Activated naive CD8-positive, alpha-beta T cell treated with anti-CD3 and anti-CD28 coated beads, Interleukin-2, amount 50 U/mL, for 24 hours (primary cell): ENCODE results near the gene NRCAM.

Experiments
- ATAC-seq: fragments of 150-1000 bp; cut with Tn5 transposase; one replicate; pipeline ENCODE4 v1.10.0; 2021
- DNase-seq: peaks from one replicate; pipeline ENCODE4 v3.0.0; 2021
- H3K27ac Mint-ChIP-seq: one replicate; pipeline ENCODE4 v1.8.0; 2021; ENCODE audit warnings: mild to moderate bottlenecking, mixed read lengths
- H3K27me3 Mint-ChIP-seq: one replicate; pipeline ENCODE4 v1.8.0; 2021; ENCODE audit warnings: mixed read lengths
- H3K36me3 Mint-ChIP-seq: one replicate; pipeline ENCODE4 v1.8.0; 2021; ENCODE audit warnings: low read depth, mixed read lengths
- H3K4me1 Mint-ChIP-seq: one replicate; pipeline ENCODE4 v1.8.0; 2021; ENCODE audit warnings: mixed read lengths
- H3K4me3 Mint-ChIP-seq: one replicate; pipeline ENCODE4 v1.8.0; 2021; ENCODE audit warnings: mild to moderate bottlenecking, moderate library complexity, mixed read lengths
- H3K9me3 Mint-ChIP-seq: one replicate; pipeline ENCODE4 v1.8.0; 2021; ENCODE audit warnings: mixed read lengths

Gene NRCAM

DNA sequence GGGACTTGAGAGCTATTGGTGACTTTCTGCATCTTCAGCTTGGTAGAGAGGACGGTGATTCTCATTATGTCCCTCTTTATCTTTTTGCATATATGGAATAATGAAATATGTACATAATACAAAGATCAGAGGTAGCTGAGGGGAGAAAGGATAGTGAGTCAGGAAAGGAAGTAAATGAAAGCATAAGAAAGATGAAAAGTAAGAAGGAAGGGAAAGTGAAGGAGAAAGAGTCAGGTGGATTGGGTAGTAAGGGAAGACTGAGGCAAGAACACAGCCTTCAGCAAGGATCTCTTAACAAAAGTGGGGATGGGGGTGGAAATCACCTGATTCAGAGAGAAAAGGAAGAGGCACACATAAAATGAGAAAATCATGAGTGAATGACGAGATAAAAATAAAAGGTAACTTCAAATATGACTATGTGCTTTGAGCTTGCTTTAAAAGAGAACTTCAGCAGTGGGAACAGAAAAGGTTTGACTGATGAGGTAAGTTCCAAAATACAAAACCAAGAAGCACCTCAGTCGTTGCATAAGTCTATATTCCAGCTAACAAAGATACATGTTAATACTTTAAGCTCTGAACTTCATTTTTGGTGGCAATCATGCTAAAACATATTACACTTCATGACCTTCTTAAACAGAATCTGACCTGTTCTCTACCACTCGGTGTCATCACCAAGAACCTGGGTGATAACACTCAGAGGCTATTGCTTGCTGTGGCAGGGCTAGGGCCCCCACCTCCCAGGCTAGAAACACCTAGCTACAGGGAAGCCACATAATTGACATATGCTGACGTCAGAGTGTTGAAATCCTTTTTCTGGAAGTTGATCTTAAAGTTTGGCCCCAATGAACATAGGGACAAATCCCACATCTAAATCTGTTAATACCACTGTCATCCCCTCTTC, 32.9 kb downstream of the NRCAM start:
- ATAC-seq (peak; percentile 41), DNase-seq (no peak)
- peak overlapping the region; percentile 40 for H3K27ac Mint-ChIP-seq
- H3K4me1 Mint-ChIP-seq, result peaks cover 65% of the 10 kb centered on the region
- H3K9me3 Mint-ChIP-seq, result no peaks in the 10 kb centered on the region
- H3K4me3 Mint-ChIP-seq, result peak overlapping the region; percentile 3
- H3K36me3 Mint-ChIP-seq, result no peaks in the 10 kb centered on the region
- H3K27me3 Mint-ChIP-seq, result no peaks in the 10 kb centered on the region

GRCh38 chr7:108421720-108422331, 34.4 kb downstream of the NRCAM start:
- Mint-ChIP-seq H3K4me1 (peaks cover 80% of the 10 kb centered on the region), H3K36me3 (no peaks in the 10 kb centered on the region), H3K4me3 (no peak overlapping the region), H3K27ac (peak overlapping the region; percentile 20), H3K27me3 (peaks cover 3% of the 10 kb centered on the region), H3K9me3 (no peaks in the 10 kb centered on the region)
- no peak for ATAC-seq
- no peak for DNase-seq

DNA sequence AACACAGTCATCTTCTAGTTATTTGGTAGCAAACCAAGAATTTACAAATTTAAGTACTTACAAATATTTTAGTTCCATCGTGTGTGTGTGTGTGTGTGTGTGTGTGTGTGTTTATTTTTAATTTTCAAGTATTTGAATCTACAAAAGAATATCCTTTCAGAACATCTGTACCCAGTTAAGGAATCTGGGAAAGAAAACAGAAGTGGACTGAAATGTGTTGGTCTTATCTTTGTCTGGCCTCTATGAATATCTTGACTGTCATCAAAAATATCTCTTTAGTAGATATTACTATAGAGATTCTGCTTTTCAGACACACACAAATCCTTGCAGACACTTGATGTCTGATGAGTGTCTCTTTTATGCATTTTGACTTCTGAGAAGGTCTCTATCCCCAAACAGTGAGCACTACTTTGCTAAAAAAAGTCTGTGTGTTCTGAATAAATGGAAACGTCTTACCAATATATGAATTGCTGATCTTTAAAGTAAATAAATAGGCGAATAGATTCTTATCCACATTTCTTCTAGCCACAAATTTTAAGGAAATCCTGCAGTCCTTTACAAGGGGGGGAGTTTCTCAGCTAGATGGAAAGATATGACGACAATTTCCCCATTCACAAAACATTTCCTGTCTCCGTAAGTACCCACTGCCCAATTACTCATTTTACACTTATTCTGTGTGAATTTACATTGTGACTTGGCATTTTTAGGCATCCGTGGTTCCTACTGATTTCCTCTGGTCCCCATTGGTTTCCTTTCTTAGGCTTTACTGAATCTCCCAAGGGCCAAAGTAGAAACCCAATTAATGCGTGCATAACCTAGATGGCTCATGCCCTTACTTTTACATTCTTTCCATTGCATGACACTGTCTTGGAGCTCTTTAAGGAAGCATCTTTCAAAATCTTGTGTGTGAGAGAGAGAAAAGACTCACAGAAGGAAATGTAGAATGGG, 36.0 kb downstream of the NRCAM start:
- Mint-ChIP-seq H3K4me3 (peak overlapping the region; percentile 19), H3K4me1 (peaks cover 95% of the 10 kb centered on the region), H3K27ac (peak overlapping the region; percentile 58), H3K27me3 (peaks cover 3% of the 10 kb centered on the region), H3K36me3 (no peaks in the 10 kb centered on the region), H3K9me3 (no peaks in the 10 kb centered on the region)
- peak; percentile 54 for ATAC-seq
- no peak for DNase-seq

DNA sequence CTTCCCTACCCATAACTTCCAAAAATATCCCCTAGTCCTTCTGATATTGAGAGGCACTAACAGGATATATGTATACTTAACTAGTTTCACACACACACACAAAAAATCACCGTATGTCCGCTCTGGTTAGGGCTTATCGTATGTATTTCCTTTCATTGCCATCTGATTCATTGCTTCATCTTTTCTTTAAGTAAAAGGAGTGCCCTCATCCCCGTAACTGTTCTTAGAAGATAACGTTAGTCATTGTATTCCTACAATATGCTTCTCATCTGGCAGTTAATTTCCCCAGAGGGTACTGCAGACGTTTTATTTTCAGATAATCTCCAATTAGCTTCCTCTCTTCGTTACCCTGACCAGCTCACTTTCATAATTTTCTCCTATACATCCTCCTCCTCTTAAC, 37.3 kb downstream of the NRCAM start:
- Mint-ChIP-seq H3K4me3 (no peak overlapping the region), H3K4me1 (peaks cover 95% of the 10 kb centered on the region), H3K27me3 (peaks cover 8% of the 10 kb centered on the region), H3K36me3 (no peaks in the 10 kb centered on the region), H3K9me3 (no peaks in the 10 kb centered on the region), H3K27ac (no peak overlapping the region)
- DNase-seq (no peak), ATAC-seq (no peak)

DNA sequence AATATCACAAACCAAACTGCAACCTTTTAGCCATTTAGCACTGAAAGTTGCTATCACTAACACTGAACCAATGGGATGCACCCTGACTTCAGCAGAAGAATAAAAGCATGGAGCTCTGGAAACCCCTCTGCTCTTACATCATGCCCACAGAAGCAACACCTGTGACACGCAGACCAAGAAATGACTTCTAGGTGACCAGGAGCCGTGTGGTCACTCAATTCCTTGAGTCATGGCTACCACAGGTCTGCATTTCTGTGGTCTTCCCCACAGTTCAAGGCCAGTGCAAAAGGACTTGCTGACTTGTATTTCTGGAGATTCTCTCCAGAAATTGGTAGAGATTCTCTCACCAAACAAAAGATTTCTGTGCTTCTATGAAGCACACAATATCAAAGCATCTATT, 38.3 kb downstream of the NRCAM start:
- Mint-ChIP-seq H3K36me3 (peaks cover 2% of the 10 kb centered on the region), H3K27ac (peak overlapping the region; percentile 40), H3K4me3 (no peak overlapping the region), H3K27me3 (peaks cover 9% of the 10 kb centered on the region), H3K4me1 (peaks cover 90% of the 10 kb centered on the region), H3K9me3 (peaks cover 9% of the 10 kb centered on the region)
- DNase-seq (no peak), ATAC-seq (no peak)

DNA sequence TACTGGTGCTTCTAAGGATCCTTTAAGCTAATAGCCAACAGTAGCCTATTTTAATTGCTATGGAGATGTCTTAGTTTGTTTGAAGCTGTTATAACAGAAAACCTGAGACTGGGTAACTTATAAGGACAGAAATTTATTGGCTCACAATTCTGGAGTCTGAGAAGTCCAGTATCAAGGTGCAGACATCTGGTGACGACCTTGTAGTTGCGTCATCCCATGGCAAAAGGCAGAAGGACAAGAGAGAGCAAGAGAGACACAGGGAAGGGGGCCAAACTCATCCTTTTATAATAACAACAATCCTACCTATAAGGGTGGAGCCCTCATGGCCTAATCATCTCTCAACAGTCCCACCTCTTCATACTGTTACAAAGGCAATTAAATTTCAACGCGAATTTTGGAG, 39.1 kb downstream of the NRCAM start:
- peak overlapping the region; percentile 55 for H3K27ac Mint-ChIP-seq
- DNase-seq (no peak), ATAC-seq (no peak)
- no peak overlapping the region for H3K4me3 Mint-ChIP-seq
- peaks cover 10% of the 10 kb centered on the region for H3K9me3 Mint-ChIP-seq
- H3K36me3 Mint-ChIP-seq, result peaks cover 2% of the 10 kb centered on the region
- H3K27me3 Mint-ChIP-seq, result peaks cover 9% of the 10 kb centered on the region
- peaks cover 83% of the 10 kb centered on the region for H3K4me1 Mint-ChIP-seq

GRCh38 chr7:108415821-108416536, 40.3 kb downstream of the NRCAM start:
- Mint-ChIP-seq H3K36me3 (peaks cover 2% of the 10 kb centered on the region), H3K4me3 (peak overlapping the region; percentile 56), H3K27ac (peak overlapping the region; percentile 55), H3K4me1 (peaks cover 72% of the 10 kb centered on the region), H3K9me3 (peaks cover 10% of the 10 kb centered on the region), H3K27me3 (peaks cover 9% of the 10 kb centered on the region)
- DNase-seq (peak; percentile 40), ATAC-seq (peak; percentile 77)

DNA sequence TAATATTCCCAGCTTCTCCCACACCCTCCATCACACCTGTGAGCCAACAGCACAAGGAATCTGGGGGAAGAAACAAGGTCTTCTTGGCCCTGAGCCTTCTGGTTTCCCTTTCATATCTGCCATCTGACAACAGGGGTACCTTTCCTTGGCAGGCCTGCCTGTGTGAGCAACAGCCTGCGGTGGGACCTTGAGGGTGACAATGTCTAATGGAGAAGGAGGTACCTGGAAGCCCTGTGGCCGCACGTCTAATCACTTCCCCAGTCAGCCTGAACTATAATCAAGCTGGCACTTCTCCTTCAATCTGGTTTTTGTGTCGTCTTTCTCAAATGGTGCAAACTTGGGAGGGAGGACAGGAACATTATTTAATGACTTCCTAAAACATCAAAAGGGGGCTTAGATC, 41.2 kb downstream of the NRCAM start:
- Mint-ChIP-seq H3K27me3 (peaks cover 9% of the 10 kb centered on the region), H3K36me3 (peaks cover 2% of the 10 kb centered on the region), H3K4me1 (peaks cover 63% of the 10 kb centered on the region), H3K9me3 (peaks cover 10% of the 10 kb centered on the region), H3K4me3 (no peak overlapping the region), H3K27ac (peak overlapping the region; percentile 40)
- DNase-seq (no peak), ATAC-seq (no peak)

- H3K27me3 Mint-ChIP-seq, result peaks cover 9% of the 10 kb centered on the region
- peaks cover 10% of the 10 kb centered on the region for H3K9me3 Mint-ChIP-seq
- H3K27ac Mint-ChIP-seq, result peak overlapping the region; percentile 3
- H3K4me3 Mint-ChIP-seq, result no peak overlapping the region
- peak; percentile 82 for ATAC-seq
- DNase-seq, result no peak
- H3K36me3 Mint-ChIP-seq, result peaks cover 2% of the 10 kb centered on the region
- peaks cover 52% of the 10 kb centered on the region for H3K4me1 Mint-ChIP-seq
Observed at GRCh38 chr7:108413782-108414492, 42.3 kb downstream of the NRCAM start.

DNA sequence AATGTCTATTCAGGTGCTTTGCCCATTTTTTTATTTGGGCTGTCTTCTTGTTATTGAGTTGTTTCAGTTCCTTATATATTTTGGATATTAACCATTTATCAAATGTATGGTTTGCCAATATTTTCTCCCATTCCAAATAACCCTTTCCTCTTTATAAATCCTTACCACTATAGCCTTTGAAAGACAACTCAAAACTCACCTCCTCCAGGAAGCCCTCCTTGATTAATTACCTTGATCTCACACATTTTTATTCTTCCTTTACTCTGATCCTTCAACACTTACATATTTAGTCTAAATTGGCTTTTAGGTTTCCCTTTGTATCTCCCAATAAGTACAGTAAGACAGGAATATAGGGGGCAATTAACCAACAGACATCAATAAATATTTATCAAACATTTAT, 42.9 kb downstream of the NRCAM start:
- DNase-seq, result no peak
- Mint-ChIP-seq H3K36me3 (peaks cover 2% of the 10 kb centered on the region), H3K4me3 (no peak overlapping the region), H3K27ac (no peak overlapping the region), H3K4me1 (peaks cover 47% of the 10 kb centered on the region), H3K9me3 (peaks cover 10% of the 10 kb centered on the region), H3K27me3 (peaks cover 9% of the 10 kb centered on the region)
- no peak for ATAC-seq

DNA sequence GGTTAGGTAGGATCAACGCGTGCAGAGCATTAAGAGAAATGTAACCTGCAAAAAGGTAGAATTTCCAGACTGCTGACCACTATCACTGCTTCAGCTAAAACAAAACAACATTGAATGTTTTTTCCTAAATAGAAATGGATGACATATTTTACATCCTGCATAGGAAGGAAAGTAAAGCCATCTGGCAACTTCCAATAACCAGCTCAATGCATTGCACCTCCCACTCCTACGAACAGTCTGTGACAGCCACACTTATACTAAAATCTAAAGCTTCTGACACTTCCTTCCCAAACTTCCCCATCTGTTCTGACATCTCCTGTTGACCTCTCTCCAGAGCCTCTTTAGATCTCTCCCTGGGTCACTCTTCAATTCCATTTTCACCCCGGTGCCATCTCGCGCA, 47.1 kb downstream of the NRCAM start:
- no peak for DNase-seq
- H3K4me3 Mint-ChIP-seq, result no peak overlapping the region
- no peak for ATAC-seq
- no peak overlapping the region for H3K27ac Mint-ChIP-seq
- H3K36me3 Mint-ChIP-seq, result peaks cover 2% of the 10 kb centered on the region
- peaks cover 6% of the 10 kb centered on the region for H3K4me1 Mint-ChIP-seq
- H3K9me3 Mint-ChIP-seq, result peaks cover 10% of the 10 kb centered on the region
- peaks cover 2% of the 10 kb centered on the region for H3K27me3 Mint-ChIP-seq

DNA sequence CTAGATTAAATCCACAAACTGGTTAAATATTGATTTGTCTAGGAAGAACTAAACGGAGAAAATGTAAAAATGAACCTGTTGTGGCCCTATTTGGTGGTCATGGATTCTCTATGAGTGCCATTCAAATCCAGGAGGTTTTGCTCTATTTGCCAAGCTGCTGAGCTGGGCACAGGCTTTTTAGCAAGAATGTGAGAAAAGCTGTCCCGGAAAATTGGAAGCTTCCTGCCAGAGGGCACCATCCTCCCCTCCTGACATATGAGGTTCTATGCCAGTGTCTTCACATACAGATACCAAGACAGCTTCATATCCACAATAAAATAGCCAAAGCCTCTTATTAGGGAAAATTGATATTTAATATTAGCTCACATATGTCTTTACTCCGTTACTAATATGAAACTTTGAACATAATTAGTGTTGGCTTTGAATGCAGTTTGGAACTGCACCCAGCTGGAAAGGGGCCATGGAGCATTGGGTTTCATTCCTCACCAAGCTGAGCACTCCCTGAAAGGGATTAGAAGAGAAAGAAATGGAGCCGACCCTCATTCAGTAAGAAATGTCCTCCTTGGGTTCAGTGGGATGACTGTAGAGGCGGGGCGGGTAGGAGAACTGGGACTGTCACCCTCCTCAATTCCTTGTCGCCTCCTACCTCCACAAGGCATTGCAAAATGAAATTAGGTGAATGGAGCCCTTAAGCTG, 47.8 kb downstream of the NRCAM start:
- H3K36me3 Mint-ChIP-seq, result peaks cover 2% of the 10 kb centered on the region
- no peak overlapping the region for H3K4me3 Mint-ChIP-seq
- H3K9me3 Mint-ChIP-seq, result peaks cover 6% of the 10 kb centered on the region
- no peak for ATAC-seq
- H3K4me1 Mint-ChIP-seq, result peaks cover 2% of the 10 kb centered on the region
- DNase-seq, result no peak
- H3K27ac Mint-ChIP-seq, result no peak overlapping the region
- peaks cover 2% of the 10 kb centered on the region for H3K27me3 Mint-ChIP-seq

- no peaks in the 10 kb centered on the region for H3K27me3 Mint-ChIP-seq
- H3K4me3 Mint-ChIP-seq, result no peak overlapping the region
- no peaks in the 10 kb centered on the region for H3K36me3 Mint-ChIP-seq
- H3K4me1 Mint-ChIP-seq, result peaks cover under 1% of the 10 kb centered on the region
- H3K9me3 Mint-ChIP-seq, result no peaks in the 10 kb centered on the region
- no peak for DNase-seq
- ATAC-seq, result no peak
- H3K27ac Mint-ChIP-seq, result no peak overlapping the region
Observed at GRCh38 chr7:108407676-108408075, 48.6 kb downstream of the NRCAM start.
